GM18519 (cell line): ENCODE results near the gene YPEL4.

ENCODE experiments used
- ATAC-seq: cut with Tn5 transposase; IDR thresholded peaks from one replicate; pipeline ENCODE4 v1.9.1; 2021; ENCODE audit warnings: mild to moderate bottlenecking, moderate library complexity; ENCODE audit not compliant: unreplicated experiment, low FRiP score

The YPEL4 gene

DNA sequence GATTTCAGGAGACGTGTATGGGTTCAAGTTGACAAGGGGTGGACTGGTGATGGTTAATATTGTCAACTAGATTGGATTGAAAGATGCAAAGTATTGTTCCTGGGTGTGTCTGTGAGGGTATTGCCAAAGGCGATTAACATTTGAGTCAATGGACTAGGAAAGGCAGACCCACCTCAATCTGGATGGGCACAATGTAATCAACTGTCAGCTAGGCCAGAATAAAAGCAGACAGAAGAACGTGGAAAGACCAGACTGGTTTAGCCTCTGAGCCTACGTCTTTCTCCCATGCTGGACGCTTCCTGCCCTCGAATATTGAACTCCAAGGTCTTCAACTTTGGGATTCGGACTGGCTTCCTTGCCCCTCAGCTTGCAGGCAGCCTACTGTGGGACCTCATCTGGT lies 1.7 kb upstream of the YPEL4 start:
- no peak for ATAC-seq

DNA sequence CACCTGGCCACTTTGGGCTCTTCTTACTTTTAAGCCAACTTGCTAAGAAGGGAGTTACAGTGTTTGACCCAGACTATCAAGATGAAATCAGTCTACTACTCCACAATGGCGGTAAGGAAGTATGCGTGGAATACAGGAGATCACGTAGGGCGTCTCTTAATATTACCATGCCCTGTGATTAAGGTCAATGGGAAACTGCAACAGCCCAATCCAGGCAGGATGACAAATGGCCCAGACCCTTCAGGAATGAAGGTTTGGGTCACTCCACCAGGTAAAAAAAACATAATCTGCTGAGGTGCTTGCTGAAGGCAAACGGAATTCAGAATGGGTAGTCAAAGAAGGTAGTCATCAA lies 1.0 kb upstream of the YPEL4 start:
- ATAC-seq: no peak

DNA sequence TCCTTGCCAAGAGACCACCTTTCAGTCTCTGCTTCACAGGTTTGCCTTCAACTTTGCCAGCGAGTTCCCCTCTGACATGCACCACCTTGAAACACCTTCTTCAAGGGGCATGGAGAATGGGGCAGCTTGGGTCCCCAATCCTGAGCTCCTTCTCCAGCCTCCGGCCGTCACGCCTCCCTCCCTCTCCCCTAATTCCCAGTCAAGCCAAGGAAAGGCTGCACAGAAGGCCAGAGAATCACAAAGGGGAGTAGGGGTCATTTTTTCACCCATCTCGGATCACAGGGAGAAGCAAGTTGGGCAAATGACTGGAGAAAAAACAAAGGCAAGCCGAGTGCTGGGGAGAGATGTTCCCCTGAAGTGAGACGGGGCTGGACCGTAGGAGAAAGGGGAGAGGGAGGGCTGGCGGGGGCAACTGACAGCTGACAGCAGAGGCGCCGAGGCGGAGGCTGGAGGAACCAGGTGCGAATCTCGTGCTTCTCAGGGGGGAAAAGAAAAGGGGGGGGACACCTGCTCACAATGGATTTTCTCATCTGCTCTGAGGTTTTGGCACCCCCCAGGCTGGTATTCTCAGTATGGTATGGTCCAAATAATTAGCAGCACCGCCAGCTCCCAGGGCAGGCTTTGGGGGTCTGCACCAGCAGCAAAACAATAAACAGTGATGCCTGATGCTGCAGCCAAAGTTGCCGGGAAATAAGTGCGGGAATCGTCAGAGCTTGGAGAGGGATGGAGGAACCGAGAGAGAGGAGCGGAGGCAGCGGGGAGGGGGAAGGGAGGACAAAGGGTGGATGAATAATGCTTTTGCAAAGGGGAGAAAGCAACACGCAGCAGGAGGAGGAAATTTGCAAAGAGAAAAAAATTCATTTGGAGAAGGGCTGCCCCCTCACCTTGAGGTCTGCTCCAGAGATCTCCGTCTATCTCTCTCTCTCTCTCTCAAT lies 644 bp downstream of the YPEL4 start:
- no peak for ATAC-seq

DNA sequence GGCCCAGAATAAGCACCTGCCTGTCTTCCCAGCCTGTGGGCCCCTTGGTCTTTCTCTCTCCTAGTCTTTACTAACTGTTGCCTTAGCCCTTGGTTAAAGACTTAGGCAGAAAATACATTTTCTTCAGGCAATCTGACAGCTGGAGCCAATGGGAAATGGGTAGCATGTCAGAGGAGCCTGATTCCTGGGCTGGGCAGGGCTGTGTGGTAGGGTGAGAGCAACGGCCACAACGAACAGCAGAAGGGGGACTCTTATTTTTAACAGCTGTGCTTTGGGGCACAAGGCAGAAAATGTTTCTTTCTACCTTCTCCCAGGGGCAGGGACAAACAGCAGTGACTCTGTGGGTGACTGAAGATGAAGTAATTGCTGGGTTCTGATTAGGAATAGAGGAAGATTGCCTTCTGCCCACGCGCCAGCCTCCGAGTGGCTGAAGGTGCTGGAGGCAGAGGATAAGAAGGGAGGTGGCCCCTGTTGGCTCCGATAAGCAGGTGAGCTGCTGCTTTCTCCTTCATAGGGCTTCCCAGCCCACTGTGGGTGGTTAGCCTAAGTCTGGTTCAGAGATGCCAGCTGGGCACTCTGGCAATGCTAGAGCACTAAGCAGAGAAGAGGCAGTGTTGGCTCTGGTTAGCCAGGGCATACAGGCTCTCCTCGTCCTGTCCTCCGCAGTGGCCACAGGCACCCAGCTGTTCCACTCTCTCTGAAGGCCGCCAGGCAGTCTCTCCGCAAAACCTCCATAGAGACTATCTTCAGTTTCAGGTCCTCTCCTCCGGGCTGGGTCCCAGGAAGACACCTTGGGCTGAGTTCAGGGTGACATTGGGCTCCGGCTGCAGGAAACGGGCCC lies 1.5 kb downstream of the YPEL4 start:
- ATAC-seq: no peak

DNA sequence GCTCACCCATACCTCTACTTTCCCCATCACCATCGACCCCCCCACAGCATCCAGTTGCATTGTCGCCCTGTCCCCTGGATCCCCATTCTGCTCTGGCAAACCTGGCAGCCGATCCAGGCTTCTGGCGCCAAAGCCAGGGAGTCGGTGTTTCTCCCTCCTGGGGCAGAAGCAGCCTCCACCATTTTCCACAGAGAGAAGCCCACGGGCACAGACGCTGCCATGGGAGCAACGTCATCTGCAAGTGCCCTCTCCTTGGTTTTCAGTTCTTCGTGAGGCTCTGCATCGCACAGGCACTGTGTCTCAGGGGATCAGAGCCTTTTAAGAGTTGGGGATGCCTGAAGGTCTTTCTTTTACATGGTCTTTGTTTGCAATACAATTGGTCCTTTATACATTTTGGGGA lies 2.3 kb downstream of the YPEL4 start:
- ATAC-seq: no peak

DNA sequence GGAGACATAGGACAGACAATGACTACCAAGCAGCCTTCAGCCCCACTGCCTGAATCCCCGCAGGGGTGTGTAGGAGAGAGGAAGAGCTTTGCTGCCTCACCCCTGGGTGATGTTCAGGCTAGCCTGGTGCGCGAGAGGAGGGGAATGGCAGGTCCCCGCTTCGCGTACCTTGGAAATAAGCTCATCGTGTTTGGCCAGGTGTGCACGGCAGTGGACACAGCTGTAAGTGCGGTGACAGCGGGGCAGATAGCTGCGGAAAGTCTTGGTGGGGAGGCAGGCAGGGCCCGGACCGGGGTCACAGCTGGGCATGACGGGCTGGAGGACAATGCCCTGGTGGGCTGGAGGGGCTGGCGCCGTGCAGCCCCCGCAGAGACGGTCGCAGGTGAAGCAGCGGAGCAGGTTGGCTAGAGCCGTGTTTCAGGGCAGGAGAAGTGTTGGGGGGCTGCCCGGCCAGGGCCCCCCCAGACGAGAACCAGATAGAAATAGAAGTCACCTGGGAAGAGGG lies 2.9 kb downstream of the YPEL4 start:
- no peak for ATAC-seq

DNA sequence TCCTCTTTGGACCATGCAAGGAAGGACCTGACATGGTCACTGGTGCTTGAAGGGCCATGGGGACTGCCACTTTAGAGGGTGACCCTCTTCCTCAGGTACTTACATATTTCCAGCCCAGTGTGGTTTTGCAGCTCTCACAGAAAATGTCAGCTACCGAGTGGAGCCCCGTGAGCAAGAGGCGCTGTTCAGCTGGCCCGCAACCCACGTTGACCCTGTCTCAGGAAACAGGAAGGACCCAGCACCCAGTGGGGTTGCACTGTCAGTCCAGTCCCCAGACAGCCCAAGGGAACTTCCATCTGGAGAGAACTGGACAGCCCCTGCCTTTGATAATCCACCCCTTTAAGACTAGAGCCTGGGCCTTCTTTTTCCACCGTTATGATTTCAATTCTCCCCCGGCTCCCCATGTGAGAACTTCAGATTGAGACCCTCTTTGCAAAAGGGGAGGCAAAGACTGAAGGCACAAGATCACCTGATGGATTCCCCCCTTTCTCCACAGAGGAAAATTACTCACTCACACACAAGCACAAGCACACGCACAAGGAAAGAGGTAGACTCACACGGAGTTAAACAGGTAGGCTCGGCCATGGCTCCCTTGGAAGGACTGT lies 3.4 kb downstream of the YPEL4 start:
- no peak for ATAC-seq

DNA sequence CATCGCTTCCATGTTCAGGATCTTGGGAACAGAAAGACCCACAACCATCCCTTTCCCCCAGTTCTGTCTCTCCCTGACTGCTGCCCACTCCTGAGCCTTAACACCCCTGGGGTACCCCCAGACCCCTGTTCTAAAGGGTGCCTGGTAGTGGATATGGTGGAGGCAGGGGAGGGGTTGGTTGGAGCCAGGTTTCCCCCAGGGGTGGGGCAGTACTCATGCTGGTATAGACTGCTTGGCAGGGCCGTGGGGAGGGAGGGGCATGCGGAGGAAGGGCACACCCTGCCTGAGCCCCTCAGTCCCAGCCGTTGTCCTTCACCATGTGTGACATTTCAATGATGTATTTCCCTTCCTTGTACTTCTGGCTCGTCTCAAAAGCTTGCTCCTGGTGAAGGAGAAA lies 4.0 kb downstream of the YPEL4 start:
- ATAC-seq: no peak

DNA sequence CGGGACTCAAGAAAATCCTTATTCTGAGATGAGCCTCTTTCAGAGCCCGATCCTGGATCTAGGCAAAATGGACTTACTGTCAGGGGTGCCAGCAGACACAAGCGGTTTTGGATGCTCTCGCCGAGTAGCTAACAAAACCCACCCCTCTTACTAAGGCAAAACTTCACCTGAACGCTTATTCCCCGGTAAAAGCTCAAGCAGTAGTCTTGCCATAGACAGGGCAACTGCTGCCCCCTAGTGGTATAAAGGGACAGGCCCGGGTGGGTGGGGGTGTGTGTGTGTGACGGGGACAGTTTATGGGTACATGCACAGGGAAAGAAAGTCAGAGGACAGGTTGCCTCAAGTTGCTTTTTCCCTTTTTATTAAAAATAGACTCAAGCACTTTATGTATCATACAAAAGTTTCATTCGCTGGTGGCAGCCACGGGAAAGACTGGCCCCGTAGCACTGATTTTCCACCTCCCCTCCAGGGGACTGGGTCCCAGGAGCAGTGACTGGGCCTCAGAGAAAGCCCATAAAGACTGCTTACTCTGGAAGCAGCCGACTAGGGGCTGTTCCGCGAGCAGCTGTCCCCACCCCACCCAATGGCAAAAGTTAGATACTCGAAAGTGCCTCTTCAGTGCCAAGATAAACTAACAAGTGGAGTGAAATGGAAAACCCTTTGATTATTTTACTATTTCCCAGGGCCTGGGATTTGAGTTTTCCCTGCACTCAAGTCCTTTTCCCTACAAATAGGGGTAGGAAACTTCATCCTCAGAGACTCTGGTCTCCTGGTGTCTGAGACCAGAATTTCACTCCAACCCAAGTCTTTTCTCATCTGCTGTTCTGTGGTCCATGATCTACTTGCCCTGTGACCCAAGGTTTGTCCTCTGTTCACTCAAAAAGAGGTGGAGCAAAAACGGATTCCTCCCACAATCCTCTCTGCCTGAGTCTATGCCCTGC lies 4.7 kb downstream of the YPEL4 start:
- ATAC-seq: peak; percentile 45

DNA sequence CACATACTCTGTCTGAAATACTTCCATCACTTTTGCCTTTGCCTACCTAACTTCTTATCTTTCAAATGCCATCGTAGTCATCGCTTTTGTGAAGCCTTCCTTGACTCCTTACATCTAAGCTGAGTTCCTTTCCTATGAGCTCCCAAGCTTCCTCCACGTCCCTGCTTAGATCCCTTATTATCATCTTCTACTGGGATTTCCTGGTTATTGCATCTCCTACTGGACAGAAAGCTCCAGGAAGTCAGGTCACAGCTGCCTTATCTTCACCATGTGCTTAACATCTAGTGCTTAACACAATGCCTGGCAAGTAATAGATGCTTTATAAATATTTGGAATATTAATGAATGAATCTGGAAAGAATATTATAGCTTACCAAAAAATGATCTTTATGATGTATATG lies 5.9 kb downstream of the YPEL4 start:
- no peak for ATAC-seq

DNA sequence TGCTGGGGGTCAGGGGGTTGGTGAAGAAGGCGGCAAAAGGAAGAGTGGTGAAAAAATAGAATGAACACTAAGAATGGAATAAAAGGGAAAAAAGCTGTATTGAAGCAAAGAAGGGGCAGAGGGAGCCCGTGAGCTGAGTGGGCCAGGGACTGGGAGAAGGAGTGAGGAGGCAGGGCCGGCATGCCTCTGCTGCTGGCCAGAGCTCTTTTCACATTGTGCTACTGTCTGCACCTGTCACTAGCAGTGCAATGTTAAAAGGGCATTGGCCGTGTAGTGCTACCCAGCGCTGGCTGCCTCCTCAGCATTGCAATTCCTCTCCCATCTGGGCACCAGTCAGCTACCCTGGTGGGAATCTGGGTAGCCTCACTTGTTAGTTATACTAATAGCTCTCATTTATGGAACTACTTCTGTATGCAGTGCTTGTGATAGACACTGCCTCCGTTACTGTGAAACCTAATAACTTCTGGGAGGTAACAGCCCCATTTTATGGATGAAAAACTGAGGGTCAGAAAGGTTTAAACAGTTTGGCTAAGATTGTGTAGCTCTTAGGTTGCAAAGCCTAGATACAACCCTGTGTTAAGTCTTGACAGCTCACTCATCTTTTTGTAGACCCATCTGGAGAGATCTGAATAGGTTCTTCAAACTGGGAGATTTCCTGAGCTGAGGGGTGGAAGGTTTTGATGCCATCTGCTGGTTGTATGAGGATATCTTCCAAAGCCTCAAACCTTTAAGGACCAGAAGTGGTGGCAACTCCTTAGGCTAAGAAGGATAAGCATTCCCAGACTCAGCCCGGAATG lies 8.5 kb downstream of the YPEL4 start:
- no peak for ATAC-seq

DNA sequence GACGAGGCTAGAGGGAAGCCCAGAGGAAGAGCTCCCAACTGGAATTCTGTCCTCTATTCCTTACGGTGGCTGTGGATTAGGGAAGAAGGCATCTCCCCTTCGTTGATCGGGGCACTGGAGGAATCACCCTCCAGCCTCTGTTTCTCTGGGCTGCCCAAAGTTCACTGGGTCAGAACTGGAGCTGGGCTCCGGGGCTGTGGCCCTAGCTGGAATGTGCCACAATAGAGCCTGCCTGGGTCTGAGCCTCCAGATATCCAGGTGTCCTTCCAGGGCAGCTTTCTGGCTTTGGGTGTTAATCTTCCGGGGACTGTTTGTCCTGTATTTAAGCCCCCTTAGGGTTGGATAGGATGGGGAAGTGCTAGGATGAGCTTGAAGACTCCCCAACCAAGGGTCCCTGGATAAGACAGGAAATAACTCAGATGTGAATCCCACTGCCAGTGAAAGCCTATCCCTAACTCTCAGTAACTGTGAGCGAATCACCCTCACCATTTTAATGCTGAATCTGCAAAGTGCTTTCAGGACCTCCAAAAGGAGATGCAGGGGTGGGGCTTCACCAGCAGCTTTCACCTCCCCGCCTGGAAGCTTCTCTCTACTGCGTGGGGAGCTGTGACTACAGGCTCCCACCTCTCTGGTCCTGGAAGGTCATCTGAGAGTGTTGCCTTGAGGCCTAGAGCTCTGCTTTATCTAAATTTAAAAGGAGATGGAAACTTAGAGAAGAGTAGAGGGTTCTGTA lies 9.5 kb downstream of the YPEL4 start:
- no peak for ATAC-seq

DNA sequence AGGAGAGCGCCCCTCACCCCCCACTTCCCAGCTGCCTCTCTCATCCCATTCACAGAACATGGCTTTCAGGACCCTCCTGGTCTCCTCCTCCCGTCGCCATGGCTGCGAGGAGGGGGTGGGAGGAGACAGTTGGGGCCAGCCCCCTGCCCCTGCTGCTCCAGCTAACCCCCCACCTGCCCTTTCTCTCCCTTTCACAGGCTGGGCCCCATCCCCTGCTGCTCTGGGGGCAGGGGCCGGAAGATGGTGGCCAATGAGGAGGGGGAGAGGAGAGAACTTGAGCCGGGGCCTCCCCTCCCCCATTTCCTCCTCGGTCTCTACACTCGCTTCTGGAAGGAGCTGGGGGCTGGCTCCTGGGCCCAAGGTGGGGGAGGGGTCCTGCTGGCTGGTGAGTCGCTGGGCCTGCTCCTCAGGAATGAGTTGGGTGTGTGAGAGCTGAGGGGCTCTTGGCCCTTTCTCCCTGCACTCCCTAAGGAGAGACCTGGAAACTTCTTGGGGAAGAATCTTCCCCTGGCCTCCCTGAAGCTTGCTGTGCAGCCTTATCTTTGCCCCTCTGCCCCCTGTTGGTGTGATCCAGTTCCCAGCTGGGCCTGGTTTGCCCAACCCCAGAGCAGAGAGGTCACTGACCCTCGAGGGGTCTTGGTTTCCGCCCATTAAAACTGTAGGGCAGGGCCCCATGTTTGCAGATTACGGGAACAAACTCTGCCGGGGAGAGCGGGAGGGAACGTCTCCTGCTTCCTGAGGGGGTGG lies 10.2 kb downstream of the YPEL4 start:
- no peak for ATAC-seq

DNA sequence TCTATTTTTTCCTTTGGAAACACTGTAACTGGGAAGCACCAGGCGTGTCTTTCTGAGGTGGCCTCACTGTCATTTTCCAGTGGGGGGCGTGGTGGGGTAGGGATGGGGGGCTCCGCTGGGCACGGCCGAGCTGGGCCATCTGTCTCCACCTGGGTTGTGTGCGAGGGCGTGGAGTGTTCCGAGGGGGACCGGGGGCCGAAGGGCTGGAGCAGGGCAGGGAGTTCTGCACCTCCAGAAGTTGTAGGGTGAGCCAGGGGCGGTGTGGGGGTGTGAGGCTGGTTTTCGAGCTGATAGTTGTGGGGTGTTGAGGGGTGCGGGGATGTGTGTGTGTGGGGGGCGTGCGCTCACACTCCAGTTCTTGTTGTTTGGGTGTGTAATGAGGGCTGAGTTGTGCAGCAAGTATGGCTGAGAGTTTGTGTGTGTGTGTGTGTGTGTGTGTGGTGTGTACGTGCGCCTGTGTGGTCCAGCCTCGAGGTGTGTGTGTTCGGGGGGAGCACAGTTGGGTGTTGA lies 10.8 kb downstream of the YPEL4 start:
- ATAC-seq: no peak

DNA sequence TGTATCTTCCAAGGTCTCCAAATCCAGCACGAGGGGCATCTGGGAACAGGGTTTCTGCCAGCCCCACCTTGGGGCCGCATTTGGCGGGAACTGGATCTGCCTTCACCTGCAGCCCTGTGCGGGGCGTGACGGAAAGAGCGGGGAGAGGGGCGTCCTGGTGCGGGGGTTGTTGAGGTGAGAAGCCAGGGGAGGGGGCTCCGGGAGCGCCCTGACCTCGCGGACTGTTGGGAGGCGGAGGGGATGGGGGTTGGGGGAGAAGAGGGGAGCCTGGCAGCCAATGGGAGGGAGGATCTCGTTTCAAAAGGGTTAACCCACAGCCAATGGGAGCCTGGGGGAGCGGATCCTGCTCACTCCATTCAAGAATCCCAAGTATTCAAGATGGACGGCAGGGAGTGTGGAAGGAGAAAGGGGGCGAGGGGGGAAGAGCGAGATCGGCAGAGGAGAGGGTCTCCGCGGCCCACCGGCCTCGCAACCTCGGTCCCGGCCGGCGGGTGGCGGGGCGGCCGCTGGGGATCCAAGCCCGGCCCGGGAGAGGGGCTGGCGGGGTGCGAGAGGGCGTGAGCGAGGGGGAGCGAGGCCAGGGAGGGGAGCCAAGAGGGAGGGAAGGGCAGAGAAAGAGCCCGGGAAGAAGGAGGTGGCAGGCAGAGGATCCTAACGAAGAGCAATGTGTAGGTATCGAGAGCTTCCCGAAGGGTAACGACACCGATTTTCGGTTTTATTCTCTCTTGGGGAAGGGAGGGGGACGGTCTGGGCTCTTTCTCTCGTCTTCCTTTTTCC lies 11.5 kb downstream of the YPEL4 start:
- no peak for ATAC-seq

DNA sequence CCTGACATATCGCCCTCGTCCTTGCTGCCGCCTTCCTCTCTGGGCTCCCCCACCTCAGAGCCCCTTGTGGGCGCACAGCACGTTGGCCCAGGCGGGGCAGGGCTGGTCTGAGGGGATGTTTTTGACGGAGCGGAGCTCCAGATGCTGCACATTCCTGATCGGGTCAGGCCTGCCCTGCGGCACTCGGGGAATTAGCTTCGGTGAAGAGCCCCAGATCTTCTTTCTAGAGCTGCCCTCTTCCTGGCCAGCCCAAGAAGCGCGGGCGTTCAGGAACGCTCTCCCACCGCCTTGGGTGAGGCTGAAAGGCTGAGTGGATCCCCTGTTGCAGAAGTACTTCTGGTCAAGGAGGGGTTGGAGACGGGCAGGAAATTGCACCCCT lies 12.1 kb downstream of the YPEL4 start:
- ATAC-seq: no peak

DNA sequence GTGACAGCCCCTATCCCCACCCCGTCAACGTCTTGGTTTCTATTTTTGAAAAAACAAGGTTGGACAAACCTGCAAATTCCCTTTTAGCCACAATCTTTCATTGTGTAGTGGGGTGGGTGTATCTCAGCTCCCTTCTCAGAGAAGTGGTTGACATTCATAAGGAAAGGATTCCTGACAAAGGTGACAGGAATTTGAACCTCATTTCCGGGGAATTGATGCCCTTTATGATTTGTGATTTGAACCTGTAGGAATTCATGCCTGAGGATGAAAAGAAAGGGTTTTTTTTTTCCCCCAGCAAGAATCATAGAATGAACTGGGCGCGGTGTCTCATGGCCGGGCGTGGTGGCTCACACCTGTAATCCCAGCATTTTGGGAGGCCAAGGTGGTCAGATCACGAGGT lies 14.5 kb downstream of the YPEL4 start:
- no peak for ATAC-seq
